H1 (cell line): ENCODE data around the gene ATP2C1. TPM values are rescaled to one million over a fixed set of nuclear protein-coding genes. Genes with fewer than 3 reads are reported as not detected.

ENCODE experiments used
- CTCF ChIA-PET: fragments of 300-600 bp; sonication (Branson Sonifier 250); formaldehyde crosslinking; loops from one replicate; lab custom pipeline; 2021; ENCODE audit not compliant: partially characterized antibody; lab: Charles Lee
- POLR2A ChIA-PET: fragments of 300-600 bp; sonication (Branson Sonifier 250); formaldehyde crosslinking; loops from one replicate; lab custom pipeline; 2021; ENCODE audit warnings: inconsistent platforms; ENCODE audit not compliant: partially characterized antibody; lab: Charles Lee
- DNase-seq, 2 experiments: peaks; one replicate each; pipeline versions ENCODE4 v3.0.0 to v3.0.0-alpha.2; 2010 to 2022; ENCODE audit warnings: low spot score in 2 of 2, low read depth in 1 of 2, mixed read lengths in 1 of 2
- FAIRE-seq: peaks from 2 replicates; lab custom pipeline; 2011; peaks lifted over from hg19 to GRCh38; lab: Jason Lieb, UNC
- H2AFZ ChIP-seq: 2 replicates; pipeline ENCODE4 v1.8.1; 2012; ENCODE audit warnings: low read length, inconsistent platforms
- H2AK5ac ChIP-seq: 2 replicates; pipeline ENCODE4 v1.6.1; 2013; ENCODE audit warnings: low read depth, low read length
- H2BK120ac ChIP-seq: replicated peaks from 2 replicates; pipeline ENCODE3; 2013; ENCODE audit warnings: low read depth, low read length, inconsistent platforms
- H2BK12ac ChIP-seq: 2 replicates; pipeline ENCODE4 v1.6.1; 2013; ENCODE audit warnings: low read depth, low read length
- H2BK15ac ChIP-seq: 2 replicates; pipeline ENCODE4 v1.6.1; 2013; ENCODE audit warnings: low read length
- H2BK20ac ChIP-seq: 2 replicates; pipeline ENCODE4 v1.6.1; 2013; ENCODE audit warnings: low read length
- H2BK5ac ChIP-seq: 2 replicates; pipeline ENCODE4 v1.6.1; 2013; ENCODE audit warnings: low read depth, low read length
- H3K14ac ChIP-seq: 2 replicates; pipeline ENCODE4 v1.6.1; 2013; ENCODE audit warnings: inconsistent platforms; ENCODE audit not compliant: insufficient read length
- H3K18ac ChIP-seq: 2 replicates; pipeline ENCODE4 v1.6.1; 2013; ENCODE audit warnings: low read length; ENCODE audit errors: extremely low read depth
- H3K23ac ChIP-seq: 2 replicates; pipeline ENCODE4 v1.6.1; 2013; ENCODE audit warnings: inconsistent platforms; ENCODE audit not compliant: insufficient read length
- H3K23me2 ChIP-seq: 2 replicates; pipeline ENCODE4 v1.6.1; 2013; ENCODE audit warnings: low read depth, low read length
- H3K27ac ChIP-seq: 2 replicates; pipeline ENCODE4 v1.6.1; 2011; ENCODE audit warnings: low read depth, low read length, inconsistent platforms
- H3K27me3 ChIP-seq, 4 experiments: replicated peaks in 1 of 4; 1 replicate in 1 of 4; 2 replicates in 3 of 4; pipeline versions ENCODE4 v1.6.1 to v1.8.1; 2011 to 2013; ENCODE audit warnings: low read length in 3 of 4, mild to moderate bottlenecking in 3 of 4, inconsistent platforms in 2 of 4, mixed read lengths in 2 of 4, moderate library complexity in 1 of 4; ENCODE audit not compliant: control insufficient read depth in 3 of 4, insufficient read depth in 3 of 4; ENCODE audit errors: extremely low read depth in 1 of 4
- H3K36me3 ChIP-seq, 4 experiments: 2 replicates each; pipeline versions ENCODE4 v1.6.1 to v1.8.1; 2011 to 2013; ENCODE audit warnings: mild to moderate bottlenecking in 4 of 4, low read length in 3 of 4, moderate library complexity in 2 of 4, control low read depth in 1 of 4, inconsistent platforms in 1 of 4; ENCODE audit not compliant: insufficient read depth in 4 of 4, control insufficient read depth in 2 of 4
- H3K4ac ChIP-seq: replicated peaks from 2 replicates; pipeline ENCODE3; 2013; ENCODE audit warnings: low read length, low read depth, mixed read lengths, inconsistent platforms; ENCODE audit not compliant: insufficient read length
- H3K4me1 ChIP-seq, 4 experiments: replicated peaks in 1 of 4; 1 replicate in 1 of 4; 2 replicates in 3 of 4; pipeline versions ENCODE4 v1.6.1 to v1.8.1; 2011 to 2013; ENCODE audit warnings: low read length in 3 of 4, inconsistent platforms in 2 of 4, mixed read lengths in 1 of 4; ENCODE audit not compliant: insufficient read depth in 4 of 4, control insufficient read depth in 3 of 4
- H3K4me2 ChIP-seq, 2 experiments: 2 replicates each; pipeline versions ENCODE4 v1.6.1 to v1.8.1; 2011 to 2013; ENCODE audit warnings: low read depth in 2 of 2, low read length in 2 of 2, control low read depth in 1 of 2, inconsistent platforms in 1 of 2, mild to moderate bottlenecking in 1 of 2; ENCODE audit not compliant: insufficient read depth in 1 of 2
- H3K4me3 ChIP-seq, 4 experiments: fragments of 200-600, 300-600 bp in 1 of 4; sonication (generic), shearing (Covaris generic), sonication (Bioruptor Twin) in 1 of 4; 2 replicates each; pipeline versions ENCODE4 v1.5.1 to v1.8.1; 2011 to 2016; ENCODE audit warnings: low read length in 4 of 4, low read depth in 3 of 4, control low read depth in 2 of 4, inconsistent platforms in 2 of 4, mild to moderate bottlenecking in 2 of 4, mixed read lengths in 1 of 4, moderate library complexity in 1 of 4; ENCODE audit not compliant: insufficient read depth in 2 of 4; ENCODE audit errors: extremely low read depth in 1 of 4
- H3K56ac ChIP-seq: replicated peaks from 2 replicates; pipeline ENCODE3; 2013; ENCODE audit warnings: low read depth, mild to moderate bottlenecking, mixed read lengths, low read length, inconsistent platforms; ENCODE audit not compliant: insufficient read length
- H3K79me1 ChIP-seq: 2 replicates; pipeline ENCODE4 v1.6.1; 2013; ENCODE audit warnings: low read depth, low read length, control low read depth
- H3K79me2 ChIP-seq, 2 experiments: 2 replicates each; pipeline versions ENCODE4 v1.6.1 to v1.8.1; 2012 to 2013; ENCODE audit warnings: low read length in 2 of 2, mild to moderate bottlenecking in 2 of 2, inconsistent platforms in 1 of 2; ENCODE audit not compliant: insufficient read depth in 2 of 2, control insufficient read depth in 1 of 2
- H3K9ac ChIP-seq, 4 experiments: replicated peaks in 1 of 4; 1 replicate in 1 of 4; 2 replicates in 3 of 4; pipeline versions ENCODE4 v1.6.1 to v1.8.1; 2011 to 2013; ENCODE audit warnings: low read depth in 3 of 4, low read length in 3 of 4, control low read depth in 2 of 4, mild to moderate bottlenecking in 2 of 4, moderate library complexity in 2 of 4, inconsistent platforms in 1 of 4; ENCODE audit errors: extremely low read depth in 1 of 4
- H3K9me3 ChIP-seq, 2 experiments: 2 replicates each; pipeline versions ENCODE4 v1.6.1 to v1.8.1; 2012 to 2013; ENCODE audit warnings: mild to moderate bottlenecking in 2 of 2, moderate library complexity in 2 of 2, control low read depth in 1 of 2, inconsistent platforms in 1 of 2, low read depth in 1 of 2, low read length in 1 of 2, mixed read lengths in 1 of 2; ENCODE audit not compliant: insufficient read depth in 2 of 2
- H4K20me1 ChIP-seq, 2 experiments: replicated peaks in 1 of 2; 2 replicates each; pipeline versions ENCODE3 to v1.8.1; 2011 to 2013; ENCODE audit warnings: inconsistent platforms in 2 of 2, low read length in 2 of 2, mild to moderate bottlenecking in 1 of 2; ENCODE audit not compliant: insufficient read depth in 2 of 2, control insufficient read depth in 1 of 2
- H4K5ac ChIP-seq: 2 replicates; pipeline ENCODE4 v1.6.1; 2013; ENCODE audit warnings: low read length, low read depth, mixed read lengths, inconsistent platforms; ENCODE audit not compliant: insufficient read length
- H4K8ac ChIP-seq: 2 replicates; pipeline ENCODE4 v1.8.0; 2013; ENCODE audit warnings: mild to moderate bottlenecking, moderate library complexity, low read length, inconsistent platforms; ENCODE audit not compliant: insufficient read depth; ENCODE audit errors: extremely low read depth
- H4K91ac ChIP-seq: replicated peaks from 2 replicates; pipeline ENCODE3; 2013; ENCODE audit warnings: low read length, mixed read lengths, inconsistent platforms; ENCODE audit not compliant: insufficient read length
- CHD1 ChIP-seq: IDR thresholded peaks from 2 replicates; pipeline ENCODE4 v1.6.1; 2012; ENCODE audit warnings: low read depth, low read length, improper control_type of control experiment
- CHD2 ChIP-seq: IDR thresholded peaks from 2 replicates; pipeline ENCODE4 v1.6.1; 2012; ENCODE audit warnings: low read length, improper control_type of control experiment
- CREB1 ChIP-seq: IDR thresholded peaks from 2 replicates; pipeline ENCODE4 v1.6.1; 2012; ENCODE audit warnings: inconsistent platforms
- CTBP2 ChIP-seq: IDR thresholded peaks from 2 replicates; pipeline ENCODE4 v1.7.0; 2011; ENCODE audit warnings: borderline replicate concordance, mild to moderate bottlenecking, moderate library complexity, mixed read lengths, low read length; ENCODE audit not compliant: insufficient read depth, insufficient read length
- E2F6 ChIP-seq: IDR thresholded peaks from 2 replicates; pipeline ENCODE4 v1.6.1; 2012; ENCODE audit warnings: inconsistent platforms
- EP300 ChIP-seq, 2 experiments: IDR thresholded peaks; 1 replicate in 1 of 2; 2 replicates in 1 of 2; pipeline ENCODE4 v1.6.1; 2011 to 2012; ENCODE audit warnings: low read depth in 2 of 2, low read length in 2 of 2, mild to moderate bottlenecking in 2 of 2, borderline replicate concordance in 1 of 2, inconsistent platforms in 1 of 2, moderate library complexity in 1 of 2
- HDAC6 ChIP-seq: IDR thresholded peaks from one replicate; pipeline ENCODE4 v1.7.1; 2012; ENCODE audit warnings: low read depth, mild to moderate bottlenecking, inconsistent platforms, low read length, moderate library complexity
- NRF1 ChIP-seq: IDR thresholded peaks from 2 replicates; pipeline ENCODE4 v1.6.1; 2011; ENCODE audit warnings: mild to moderate bottlenecking, low read depth, low read length, improper control_type of control experiment
- RAD21 ChIP-seq, 2 experiments: IDR thresholded peaks in 1 of 2; conservative IDR thresholded peaks in 1 of 2; 2 replicates each; pipeline ENCODE4 v1.6.1; 2011; ENCODE audit warnings: low read depth in 2 of 2, low read length in 2 of 2, improper control_type of control experiment in 1 of 2, inconsistent platforms in 1 of 2, mild to moderate bottlenecking in 1 of 2, moderate library complexity in 1 of 2
- RNF2 ChIP-seq: fragments of 200-900, 300-1000 bp; sonication (generic); IDR thresholded peaks from 2 replicates; pipeline ENCODE4 v1.7.1; 2016; ENCODE audit warnings: borderline replicate concordance, low read depth, mild to moderate bottlenecking, antibody characterized with exemption, low read length; ENCODE audit not compliant: poor library complexity, severe bottlenecking; ENCODE audit errors: missing control alignments
- SIRT6 ChIP-seq: IDR thresholded peaks from one replicate; pipeline ENCODE4 v1.7.1; 2012; ENCODE audit warnings: low read length, inconsistent platforms
- SP1 ChIP-seq: IDR thresholded peaks from 2 replicates; pipeline ENCODE4 v1.6.1; 2011; ENCODE audit warnings: low read depth, low read length
- TCF12 ChIP-seq: IDR thresholded peaks from 2 replicates; pipeline ENCODE4 v1.6.1; 2011; ENCODE audit warnings: low read depth, mild to moderate bottlenecking, low read length
- WGBS, 2 experiments: shearing (Covaris generic) in 1 of 2; methylation state at CpG; one replicate each; pipeline versions ENCODE4 v1.1.6 to v1.1.7; 2013 to 2015; ENCODE audit warnings: low lambda C conversion rate in 2 of 2, mixed read lengths in 2 of 2, inconsistent platforms in 1 of 2, low coverage in 1 of 2, missing lambda C conversion rate in 1 of 2; ENCODE audit not compliant: insufficient replicate concordance in 2 of 2, insufficient coverage in 1 of 2, insufficient read length in 1 of 2; ENCODE audit errors: extremely low coverage in 1 of 2, missing lambda C conversion rate in 1 of 2; 5-methylcytosine and 5-hydroxymethylcytosine counted together
- polyA plus RNA-seq, 7 experiments: library from polyadenylated mRNA; depleted of rRNA in 3 of 7; stranded (reverse) in 5 of 7; unstranded in 2 of 7; fragments of >200 nt in 5 of 7; fragments of 200-250 nt in 2 of 7; gene quantifications; 1 replicate in 5 of 7; 2 replicates in 1 of 7; 4 replicates in 1 of 7; pipeline versions ENCODE4 v1.2.1 to v1.2.3, GENCODE V29; 2011 to 2013; ENCODE audit warnings: missing spikeins in 2 of 7, mixed read lengths in 2 of 7
- total RNA-seq: library from RNA; stranded (reverse); fragmentation: NEBNext Ultra II Directional; extraction: Animal tissue kit (Norgen Biotek cat#: 25700); gene quantifications from 2 replicates; pipeline ENCODE4 v1.2.1, GENCODE V29; 2021

Gene ATP2C1
- total and polyA plus RNA-seq, 2 of the 8 experiments (the other 6 are each of a cell fraction or from before 2014, with no cell fraction given), result 50.7 to 68.5 TPM

GRCh38 chr3:130934442-130935089, 40.7 kb downstream of the ATP2C1 start:
- Histone ChIP-seq H3K23me2 (no peaks in the 10 kb centered on the region), H2BK5ac (no peak overlapping the region), H3K23ac (no peak overlapping the region), H3K18ac (no peak overlapping the region), H3K79me1 (no peaks in the 10 kb centered on the region), H3K14ac (no peak overlapping the region), H4K20me1 (no peaks in the 10 kb centered on the region), H3K9me3 (no peaks in the 10 kb centered on the region), H2BK120ac (no peak overlapping the region), H3K79me2 (peaks cover 0 to 8% of the 10 kb centered on the region in 2 experiments; a peak in 1 of 4 replicates), H4K8ac (no peak overlapping the region), H4K91ac (no peak overlapping the region), H2BK15ac (no peak overlapping the region), H3K4me3 (no peak overlapping the region)
- WGBS, 2 experiments, result 91% methylated on average over 4 of the region's 4 CpGs; no CpG with 5 or more reads in 1 of the 2 experiments
- POLR2A ChIA-PET, result no interaction called here
- DNase-seq, result no peak
- TF ChIP-seq SP1 (no peak), RAD21 (IDR thresholded peaks at IDR 0.05 in 1 of 2, conservative IDR thresholded peaks at IDR 0.05 in 1 of 2; ENCODE audit: low read depth in 2 of 2, low read length in 2 of 2) (no peak), NRF1 (no peak), RNF2 (no peak), EP300 (IDR thresholded peaks at IDR 0.05; ENCODE audit: borderline replicate concordance in 1 of 2, low read depth in 2 of 2, low read length in 2 of 2) (no peak), HDAC6 (no peak), TCF12 (no peak), CHD2 (no peak), SIRT6 (no peak), E2F6 (no peak), CTBP2 (no peak), CREB1 (no peak), CHD1 (no peak)
- TF ChIP-seq, all 59 proteins: peak for 0
- Histone ChIP-seq H2AFZ (no peak overlapping the region), H2AK5ac (no peak overlapping the region), H3K9ac (no peak overlapping the region), H2BK12ac (no peak overlapping the region), H3K36me3 (peaks cover 0 to 11% (median 0%) of the 10 kb centered on the region in 4 experiments; a peak in 4 of 8 replicates), H3K4ac (no peak overlapping the region), H3K27me3 (no peaks in the 10 kb centered on the region), H3K4me2 (no peak overlapping the region), H3K27ac (no peak overlapping the region), H3K56ac (no peak overlapping the region), H2BK20ac (no peak overlapping the region), H3K4me1 (no peaks in the 10 kb centered on the region), H4K5ac (no peak overlapping the region)
- CTCF ChIA-PET, result no interaction called here
- FAIRE-seq, result no peak
